B cell (primary cell): ENCODE data around the gene GDPD4.

Source experiments
- EZH2 ChIP-seq: IDR thresholded peaks from 2 replicates; pipeline ENCODE4 v1.6.1; 2012; ENCODE audit warnings: borderline replicate concordance, low read depth, mild to moderate bottlenecking, moderate library complexity, low read length; ENCODE audit not compliant: insufficient read depth, poor library complexity, severe bottlenecking
- TF ChIP-seq, protein P1 (sequence below): fragments of 200-600 bp; IDR thresholded peaks from one replicate; pipeline ENCODE4 v1.8.0; 2022; ENCODE audit warnings: antibody characterized with exemption, mild to moderate bottlenecking

DNA sequence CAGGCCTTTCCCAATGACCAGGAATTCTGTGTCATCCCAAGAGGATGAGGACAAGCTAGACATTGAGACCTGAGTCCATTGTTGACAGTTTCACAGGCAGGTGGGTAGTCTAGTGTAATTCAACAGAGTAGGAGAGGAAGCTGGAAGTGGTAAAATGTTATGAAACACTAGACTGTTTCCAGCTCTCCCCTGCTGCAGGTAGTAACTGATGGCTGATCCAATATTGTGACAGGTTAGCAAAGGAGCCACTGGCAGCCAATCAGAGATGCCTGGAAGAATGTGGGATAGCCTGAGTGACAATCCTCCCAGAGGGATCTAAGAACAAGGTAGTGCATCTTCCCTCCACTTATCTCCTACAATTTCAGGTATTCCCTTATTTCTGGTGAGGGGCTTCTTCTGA lies 10.6 kb upstream of the GDPD4 start:
- TF ChIP-seq, protein P1, sequence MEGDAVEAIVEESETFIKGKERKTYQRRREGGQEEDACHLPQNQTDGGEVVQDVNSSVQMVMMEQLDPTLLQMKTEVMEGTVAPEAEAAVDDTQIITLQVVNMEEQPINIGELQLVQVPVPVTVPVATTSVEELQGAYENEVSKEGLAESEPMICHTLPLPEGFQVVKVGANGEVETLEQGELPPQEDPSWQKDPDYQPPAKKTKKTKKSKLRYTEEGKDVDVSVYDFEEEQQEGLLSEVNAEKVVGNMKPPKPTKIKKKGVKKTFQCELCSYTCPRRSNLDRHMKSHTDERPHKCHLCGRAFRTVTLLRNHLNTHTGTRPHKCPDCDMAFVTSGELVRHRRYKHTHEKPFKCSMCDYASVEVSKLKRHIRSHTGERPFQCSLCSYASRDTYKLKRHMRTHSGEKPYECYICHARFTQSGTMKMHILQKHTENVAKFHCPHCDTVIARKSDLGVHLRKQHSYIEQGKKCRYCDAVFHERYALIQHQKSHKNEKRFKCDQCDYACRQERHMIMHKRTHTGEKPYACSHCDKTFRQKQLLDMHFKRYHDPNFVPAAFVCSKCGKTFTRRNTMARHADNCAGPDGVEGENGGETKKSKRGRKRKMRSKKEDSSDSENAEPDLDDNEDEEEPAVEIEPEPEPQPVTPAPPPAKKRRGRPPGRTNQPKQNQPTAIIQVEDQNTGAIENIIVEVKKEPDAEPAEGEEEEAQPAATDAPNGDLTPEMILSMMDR, result no peak
- TF ChIP-seq EZH2, result no peak
